ENCODE results near the gene DVL1.
"Not testable (repeated sequence)": the region's sequence is repeated elsewhere in the genome, so short reads cannot be mapped to it uniquely, and the experiment has no call there.

The DVL1 gene

GRCh38 chr1:1324524-1325287, 24.5 kb downstream of the DVL1 start, which contains the start of the genes CPTP and INTS11:
Gene CPTP, plus strand, starts transcription at chr1:1324802. Its CDS starts 2,109 bp downstream, at chr1:1326911.
Gene INTS11, minus strand, starts transcription at chr1:1324660. Its CDS starts 52 bp downstream, at chr1:1324608.
- peak; percentile 90 for DNase-seq

DNA sequence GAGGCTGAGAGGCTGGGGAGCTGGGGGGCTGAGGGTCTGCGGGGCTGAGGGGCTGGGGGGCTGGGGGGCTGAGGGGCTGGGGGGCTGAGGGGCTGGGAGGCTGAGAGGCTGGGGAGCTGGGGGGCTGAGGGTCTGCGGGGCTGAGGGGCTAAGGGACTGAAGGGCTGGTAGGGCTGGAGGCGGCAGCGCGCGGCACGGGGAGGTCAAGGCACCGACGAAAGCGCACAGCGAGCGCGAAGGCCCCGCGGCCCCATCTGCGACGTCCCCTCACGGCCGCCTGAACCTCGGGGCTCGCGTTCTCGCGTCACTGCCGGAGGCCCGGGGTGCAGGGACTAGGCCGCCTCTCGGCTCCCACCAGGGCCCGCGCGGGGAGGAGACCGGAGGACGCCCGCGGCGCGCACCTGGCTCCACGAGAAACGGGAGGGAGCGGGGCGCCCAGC, 25.1 kb downstream of the DVL1 start:
- no peak for DNase-seq

DNA sequence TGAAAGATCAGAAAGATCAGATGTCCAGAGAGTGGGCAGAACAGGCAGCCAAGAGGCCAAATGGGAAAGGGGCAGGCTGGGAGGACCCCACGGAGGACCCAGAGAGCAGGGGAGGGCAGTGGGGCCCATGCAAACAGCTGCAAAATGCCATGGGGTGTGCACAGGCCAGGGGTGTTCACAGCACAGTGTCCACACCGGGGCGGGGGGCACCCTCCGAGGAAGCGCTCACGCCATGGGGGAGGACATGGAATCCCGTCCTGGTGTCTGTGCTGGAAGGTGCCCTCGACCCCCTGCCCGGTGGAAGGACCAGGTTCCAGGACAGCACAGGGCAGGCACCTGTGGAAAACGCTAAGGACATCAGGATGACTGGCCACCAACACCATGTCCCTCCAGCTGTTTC, 26.3 kb downstream of the DVL1 start:
- no peak for DNase-seq

- DNase-seq = no peak
Measured at GRCh38 chr1:1322418-1322817, 26.8 kb downstream of the DVL1 start.

DNA sequence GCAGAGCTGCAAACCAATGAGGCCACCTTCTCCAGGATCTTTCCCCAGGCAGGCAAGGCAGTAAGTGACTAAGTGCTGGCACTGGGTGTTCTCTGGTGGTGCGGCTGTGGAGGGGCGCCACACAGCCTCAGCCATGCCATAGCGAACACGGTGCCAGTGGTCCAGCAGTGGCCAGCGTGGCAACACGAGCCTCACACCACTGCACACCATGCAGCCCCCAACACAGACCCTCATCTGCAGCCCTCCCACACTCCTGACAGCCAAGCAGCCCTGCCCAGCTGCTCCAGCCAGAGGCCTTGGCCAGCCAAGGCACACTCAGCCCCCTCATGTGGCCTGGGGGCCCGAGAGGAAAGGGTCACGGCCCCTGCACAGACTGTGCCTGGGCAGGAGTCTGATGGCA, 27.7 kb downstream of the DVL1 start:
- DNase-seq = no peak

DNA sequence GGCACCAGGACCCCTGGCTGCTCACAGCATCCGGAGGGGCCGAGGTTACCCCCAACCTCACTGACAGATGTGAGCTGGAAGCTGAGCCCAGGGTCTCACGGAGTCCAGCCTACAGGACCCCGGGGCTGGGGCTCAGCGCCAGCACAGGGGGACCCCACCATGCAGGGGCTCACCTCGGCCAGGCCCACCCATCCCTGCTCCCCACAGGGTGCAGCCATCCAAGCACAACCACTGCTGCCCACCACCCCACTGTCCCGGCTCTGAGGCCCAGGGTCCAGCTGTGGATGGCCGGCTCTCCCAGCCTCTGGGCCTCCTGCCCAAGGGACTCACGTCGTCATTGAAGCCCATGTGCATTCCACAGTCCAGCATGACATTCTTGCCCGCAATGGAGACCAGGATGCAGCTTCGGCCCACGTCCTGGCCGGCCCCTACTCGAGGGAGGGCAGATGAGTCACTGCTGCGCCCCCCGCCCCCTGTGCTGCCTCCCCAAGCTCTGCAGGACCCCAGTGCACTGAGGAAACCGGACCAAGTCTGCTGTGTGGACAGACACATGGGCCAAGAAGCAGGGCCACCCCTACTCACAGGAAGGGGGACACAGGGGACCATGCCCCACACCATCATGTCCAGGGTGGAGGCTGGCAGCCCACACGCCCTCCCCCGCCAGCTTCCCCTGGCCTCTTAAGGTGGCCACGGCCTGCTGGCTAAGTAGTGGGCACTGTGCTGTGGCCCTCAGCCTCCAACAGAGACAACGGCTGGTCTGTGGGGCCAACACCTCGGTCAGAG, 28.4 kb downstream of the DVL1 start:
- DNase-seq = no peak

GRCh38 chr1:1319646-1319941, 29.6 kb downstream of the DVL1 start:
- DNase-seq = no peak

DNA sequence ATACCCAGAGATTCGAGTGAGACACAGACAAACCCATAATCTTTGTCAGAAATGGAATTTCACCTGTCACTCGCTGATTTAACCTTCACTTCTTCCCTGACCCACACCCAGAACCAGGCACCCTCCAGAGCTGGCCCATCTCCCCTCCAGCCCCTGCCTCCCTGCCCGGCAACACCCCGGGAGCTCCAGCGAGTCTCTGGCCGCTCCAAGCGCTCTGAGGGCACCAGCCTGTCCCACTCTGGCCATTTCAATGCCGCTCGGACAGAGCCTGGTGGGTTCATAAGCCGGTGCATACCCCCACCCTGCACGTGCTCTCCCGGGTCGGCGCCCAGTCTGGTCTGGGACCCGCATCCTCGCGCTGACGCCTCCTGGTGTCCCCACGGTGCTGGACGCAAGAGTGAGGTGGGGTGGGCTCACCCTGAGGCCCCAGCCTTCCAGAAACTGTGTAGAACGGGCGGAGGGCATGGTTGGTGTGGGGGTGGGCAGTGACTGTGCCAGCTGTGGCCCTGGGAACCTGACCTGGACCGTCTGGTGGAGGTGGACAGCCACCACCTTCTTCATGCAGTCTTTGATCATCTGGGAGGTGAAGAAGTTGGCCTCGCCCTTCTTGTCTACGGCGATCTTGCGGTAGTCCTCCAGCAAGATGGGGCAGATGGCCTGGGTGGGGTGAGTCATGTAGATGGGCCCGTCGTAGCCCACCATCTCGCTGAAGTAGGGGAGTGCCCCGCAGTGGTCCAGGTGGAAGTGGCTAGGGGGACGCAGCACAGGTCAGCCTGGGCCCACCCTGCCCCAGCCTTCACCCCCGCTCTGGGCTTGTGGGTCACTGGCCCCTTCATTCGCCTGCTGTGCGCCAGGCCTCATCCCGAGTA, 30.2 kb downstream of the DVL1 start:
- no peak for DNase-seq

- peak; percentile 48 for DNase-seq
Measured at GRCh38 chr1:1318131-1318652, 31.0 kb downstream of the DVL1 start.

DNA sequence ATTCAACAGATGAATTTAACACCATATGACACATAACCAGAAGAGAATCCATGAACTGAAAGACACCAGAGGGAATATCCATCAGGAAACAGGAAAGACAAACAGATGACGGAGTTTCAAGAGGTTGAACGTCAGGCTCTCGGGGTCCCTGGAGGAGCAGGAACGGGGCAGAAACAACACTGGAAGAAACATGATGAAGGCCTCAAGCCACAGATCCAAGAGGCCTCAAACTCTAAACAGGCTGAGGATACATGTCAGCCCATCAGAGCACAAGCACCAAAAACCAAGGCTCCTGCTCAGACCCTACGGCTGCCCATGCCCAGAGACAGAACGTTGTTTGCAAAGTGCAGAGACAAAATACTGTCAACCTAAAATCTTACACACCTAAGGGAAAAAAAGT, 31.8 kb downstream of the DVL1 start:
- no peak for DNase-seq

- not testable (repeated sequence) for DNase-seq
Measured at GRCh38 chr1:1316199-1316598, 33.0 kb downstream of the DVL1 start.

DNA sequence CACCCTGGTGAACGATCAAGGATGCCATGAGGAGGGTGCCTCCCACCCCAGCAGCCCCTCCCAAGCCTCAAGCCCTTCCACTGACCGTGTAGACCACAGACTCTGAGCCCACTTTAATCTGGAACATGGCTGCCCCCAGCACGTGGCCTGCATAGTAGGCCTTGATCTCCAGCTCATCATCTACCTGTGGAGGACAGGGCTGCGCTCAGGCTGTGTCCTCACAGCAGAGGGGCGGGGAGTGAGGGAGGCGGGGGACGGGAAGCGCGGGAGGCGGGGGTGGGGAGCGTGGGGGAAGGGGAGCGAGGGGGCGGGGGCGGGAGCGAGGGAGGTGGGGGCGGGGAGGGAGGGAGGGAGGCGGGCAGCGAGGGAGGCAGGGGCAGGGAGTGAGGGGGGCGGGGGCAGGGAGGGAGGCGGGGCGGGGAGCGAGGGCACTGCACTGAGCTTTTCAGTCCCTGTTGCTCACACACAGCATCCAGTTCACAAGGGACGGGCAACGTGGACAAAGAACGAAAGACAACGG, 33.7 kb downstream of the DVL1 start:
- no peak for DNase-seq

GRCh38 chr1:1314678-1315335, 34.4 kb downstream of the DVL1 start:
- no peak for DNase-seq

DNA sequence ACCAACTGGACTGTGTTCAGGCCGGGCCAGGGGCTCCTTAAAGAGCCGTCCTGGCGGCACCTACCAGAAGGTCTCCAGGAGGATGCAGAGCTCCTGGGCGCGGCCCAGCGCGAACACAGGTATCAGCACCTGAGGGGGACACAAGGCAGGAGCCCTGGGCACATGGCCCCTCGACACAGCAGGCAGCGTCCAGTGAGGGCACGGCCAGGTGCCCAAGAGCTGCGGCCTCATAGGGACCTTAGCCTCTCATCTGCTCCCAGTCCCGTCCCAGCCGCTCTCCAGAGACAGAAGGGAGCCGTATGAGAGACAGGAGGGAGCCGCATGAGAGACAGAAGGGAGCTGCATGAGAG, 35.0 kb downstream of the DVL1 start:
- DNase-seq = no peak

DNA sequence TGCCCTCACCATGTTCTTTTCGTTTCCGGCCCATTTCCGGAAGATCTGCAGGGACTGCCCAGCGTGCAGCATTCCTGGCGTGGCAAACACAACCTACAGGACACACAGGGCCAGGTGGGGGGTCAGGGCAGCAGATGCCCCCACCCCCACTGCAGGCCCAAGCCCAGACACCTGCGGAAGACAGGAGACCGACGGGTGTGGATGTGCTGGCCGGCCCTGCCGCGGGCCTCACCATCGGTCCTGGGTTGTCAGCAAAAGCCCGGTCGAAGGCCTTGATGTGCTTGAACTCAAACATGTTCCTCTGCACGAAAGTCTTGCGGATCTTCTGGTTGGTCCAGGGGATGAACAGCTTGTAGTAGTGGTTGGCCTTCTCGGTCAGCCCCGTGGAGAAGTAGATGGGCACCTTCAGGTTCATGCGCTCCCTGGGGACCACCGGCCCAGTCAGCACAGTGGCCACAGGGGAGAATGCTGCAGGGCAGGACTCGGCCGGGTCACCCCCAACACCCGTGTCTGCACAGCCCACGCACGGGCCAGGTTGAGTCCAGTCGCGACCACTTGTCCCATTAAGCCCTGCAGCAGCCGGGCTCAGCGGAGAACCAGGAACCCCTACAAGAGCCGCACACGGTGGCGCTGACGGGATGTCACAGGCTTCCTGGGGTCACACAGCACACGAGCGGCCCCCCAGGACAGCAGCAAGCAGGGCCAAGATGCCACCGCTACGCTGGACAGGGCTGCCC, 35.5 kb downstream of the DVL1 start:
- no peak for DNase-seq

- DNase-seq = no peak
Measured at GRCh38 chr1:1312450-1313314, 36.5 kb downstream of the DVL1 start.

- DNase-seq = no peak
Measured at GRCh38 chr1:1311107-1312104, 37.8 kb downstream of the DVL1 start.

DNA sequence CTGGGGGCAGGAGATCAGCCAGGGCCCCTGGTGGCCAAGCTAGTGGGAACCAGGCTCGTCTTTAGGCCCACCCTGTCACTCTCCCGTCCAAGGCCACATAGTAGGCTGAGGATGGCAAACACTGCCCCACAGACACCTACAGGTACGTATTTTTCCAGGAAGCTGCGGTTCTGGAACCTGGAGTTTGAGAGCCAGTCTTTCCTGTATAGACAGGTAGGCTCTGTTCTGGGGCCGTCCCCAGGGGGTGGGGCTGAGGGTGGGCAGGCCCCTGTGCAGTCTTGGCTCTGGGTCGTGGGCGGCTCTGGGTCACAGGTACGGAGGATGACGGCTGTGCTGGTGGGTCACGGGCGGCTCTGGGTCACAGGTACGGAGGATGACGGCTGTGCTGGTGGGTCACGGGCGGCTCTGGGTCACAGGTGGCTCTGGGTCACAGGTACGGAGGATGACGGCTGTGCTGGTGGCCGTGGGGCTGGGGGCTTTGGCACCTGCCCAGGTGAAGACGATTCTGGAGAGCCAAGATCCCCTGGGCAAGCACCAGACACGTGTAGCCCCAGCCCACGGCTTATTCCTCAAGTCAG, 38.7 kb downstream of the DVL1 start:
- DNase-seq = no peak

GRCh38 chr1:1310109-1310385, 39.2 kb downstream of the DVL1 start:
- DNase-seq = no peak
